GM21360 (cell line): ENCODE results near the gene PRKAG3.
"Not testable (repeated sequence)": the region's sequence is repeated elsewhere in the genome, so short reads cannot be mapped to it uniquely, and the experiment has no call there.

ENCODE experiments used
- ATAC-seq: cut with Tn5 transposase; IDR thresholded peaks from one replicate; pipeline ENCODE4 v1.9.1; 2021; ENCODE audit warnings: mild to moderate bottlenecking, moderate library complexity; ENCODE audit not compliant: unreplicated experiment

Gene PRKAG3

DNA sequence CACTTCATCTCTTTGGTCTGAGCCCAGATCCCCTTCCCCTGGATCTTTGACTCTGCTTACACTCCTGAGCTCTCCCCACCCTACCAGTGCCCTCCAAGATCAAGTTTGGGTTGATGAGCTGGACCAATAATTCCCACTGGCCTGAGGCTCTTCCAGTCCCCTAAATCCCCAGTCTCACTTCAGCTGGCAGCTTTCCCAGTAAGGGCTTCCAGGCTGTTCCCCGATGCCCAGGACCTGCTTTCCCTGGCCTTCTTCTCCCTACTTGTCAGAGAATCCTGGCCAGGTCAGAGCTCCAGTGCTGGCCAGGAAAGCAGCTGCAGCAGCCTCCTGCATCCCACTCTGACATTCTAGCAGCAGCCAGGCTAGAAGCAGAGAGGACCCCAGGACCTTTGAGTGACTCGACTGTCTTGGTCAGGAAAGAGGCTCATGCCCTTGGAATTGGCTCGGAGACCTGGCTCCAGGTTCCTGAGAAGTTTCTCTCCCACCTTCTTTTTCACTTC lies 31.5 kb upstream of the PRKAG3 start:
- ATAC-seq, result no peak

- no peak for ATAC-seq
Measured at GRCh38 chr2:218861645-218862318, 30.2 kb upstream of the PRKAG3 start.

DNA sequence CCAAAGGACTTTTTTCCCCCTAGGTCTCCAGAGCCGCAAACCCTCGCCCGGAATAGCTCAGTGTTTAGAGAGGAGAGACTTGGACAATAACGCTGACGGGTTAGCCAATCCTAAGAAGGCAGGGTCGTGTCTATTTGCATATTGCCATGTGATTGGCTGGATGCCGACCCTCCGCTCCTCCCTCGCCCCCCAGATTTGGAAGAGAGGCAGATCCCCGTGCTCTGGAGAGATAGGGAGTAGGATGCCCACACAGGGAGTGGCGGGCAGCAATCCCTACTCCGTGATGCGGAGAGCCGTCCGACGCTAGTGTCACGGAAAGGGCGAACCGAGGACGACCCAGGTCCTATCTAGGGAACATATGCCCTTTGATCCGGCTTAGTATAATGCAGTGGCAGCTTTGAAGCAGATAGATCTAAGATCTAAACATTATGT lies 29.4 kb upstream of the PRKAG3 start:
- ATAC-seq, result no peak

DNA sequence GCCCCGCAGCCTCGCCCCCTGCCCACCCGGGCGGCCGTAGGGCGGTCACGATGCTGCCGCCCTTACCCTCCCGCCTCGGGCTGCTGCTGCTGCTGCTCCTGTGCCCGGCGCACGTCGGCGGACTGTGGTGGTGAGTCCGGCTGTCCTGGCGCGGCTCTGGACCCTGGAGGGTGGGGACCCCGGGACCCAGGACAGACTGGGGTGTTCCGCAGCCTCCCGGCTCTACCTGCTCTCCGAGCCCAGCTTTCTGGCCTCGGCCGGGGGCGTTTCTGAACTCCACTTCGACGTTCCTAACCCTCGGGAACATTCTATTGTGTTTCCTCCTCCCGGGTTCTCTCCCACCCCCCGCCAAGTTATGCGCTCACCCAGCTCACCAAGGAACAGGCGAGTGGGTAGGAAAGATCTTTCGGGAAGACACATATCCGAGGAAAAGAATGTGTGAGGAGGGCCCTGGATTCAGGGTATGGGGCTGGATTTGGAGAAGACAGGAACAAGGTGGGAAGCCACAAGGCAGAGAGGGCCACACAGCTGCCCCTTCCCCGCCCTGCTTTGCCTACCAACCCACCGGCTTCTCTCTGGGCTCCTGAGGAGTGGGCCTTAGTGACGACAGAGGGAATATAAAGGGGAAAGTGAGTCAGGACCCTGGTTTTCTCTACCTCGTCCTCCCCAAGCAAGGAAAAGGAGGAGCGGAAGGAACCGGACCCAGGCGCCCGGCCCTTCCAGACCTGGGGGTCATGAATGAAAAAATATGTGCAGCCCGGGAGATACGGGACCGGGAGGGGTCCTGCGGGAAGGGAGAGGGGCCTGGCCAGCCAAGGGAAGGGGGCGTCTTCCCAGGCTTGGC lies 28.6 kb upstream of the PRKAG3 start:
- no peak for ATAC-seq

DNA sequence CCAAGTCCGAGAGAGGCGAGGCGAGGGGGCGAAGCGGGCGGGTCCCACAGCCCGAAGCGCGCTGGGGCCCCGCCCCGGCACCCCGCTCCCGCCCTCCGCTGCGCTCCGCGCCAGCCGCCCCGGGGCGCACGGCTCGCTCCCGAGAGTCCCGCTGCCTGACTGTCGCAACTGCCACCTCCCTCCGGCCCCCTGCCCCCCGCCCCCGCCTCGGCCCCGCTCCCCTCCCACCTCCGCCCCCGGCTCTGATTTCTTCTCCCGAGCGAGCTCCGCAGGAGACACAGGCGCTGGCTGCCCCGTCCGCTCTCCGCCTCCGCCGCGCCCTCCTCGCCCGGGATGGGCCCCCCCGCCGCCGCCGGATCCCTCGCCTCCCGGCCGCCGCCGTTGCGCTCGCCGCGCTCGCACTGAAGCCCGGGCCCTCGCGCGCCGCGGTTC lies 28.0 kb upstream of the PRKAG3 start, which contains the start of gene WNT6:
WNT6 (plus strand) TSS at position 250 of the 432 bp plus-strand sequence. CDS start 233 bp downstream, outside the sequence.
- no peak for ATAC-seq

DNA sequence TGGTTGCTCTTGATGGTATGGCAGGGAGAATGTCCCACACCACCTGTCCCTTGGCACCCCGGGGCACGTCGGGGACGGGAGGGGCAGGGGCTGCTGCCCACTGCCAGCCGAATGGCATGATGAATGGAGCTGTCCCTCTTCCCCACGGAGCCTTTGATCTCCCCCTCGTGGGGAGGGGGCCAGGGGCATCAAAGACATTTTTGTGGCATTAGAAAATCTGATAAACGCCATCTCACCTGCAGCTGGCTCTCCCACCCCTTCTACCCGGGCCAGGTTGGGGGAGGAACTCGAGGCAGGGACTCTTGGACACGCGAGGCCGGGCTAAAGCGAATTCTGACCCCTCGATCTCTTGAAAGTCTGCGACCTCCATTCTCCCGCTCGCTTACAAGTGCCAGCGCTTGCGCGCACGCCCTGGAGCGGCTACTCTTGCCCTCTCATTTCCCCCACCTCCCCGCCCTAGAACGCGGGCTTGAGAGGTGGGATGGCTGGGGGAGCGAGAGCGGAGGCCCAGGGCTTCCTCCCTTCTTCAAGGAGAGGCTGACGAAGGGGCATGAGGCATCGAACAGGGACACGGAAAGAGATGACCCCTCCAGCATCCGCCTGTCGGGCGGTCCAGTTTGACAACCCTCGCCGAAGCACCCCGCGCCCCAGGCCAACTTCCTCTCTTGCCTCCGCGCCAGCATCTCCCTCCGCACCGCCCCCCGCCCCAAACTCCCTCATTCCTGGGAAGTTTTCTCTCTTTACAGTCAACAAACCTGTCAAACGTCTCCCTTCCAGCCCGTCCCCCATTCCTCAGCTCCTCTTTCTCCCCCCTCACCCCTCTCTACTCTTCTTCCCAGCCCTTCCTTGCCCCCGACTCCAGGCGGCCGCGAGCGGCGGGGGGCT lies 27.3 kb upstream of the PRKAG3 start:
- no peak for ATAC-seq

GRCh38 chr2:218858138-218858445 lies 26.5 kb upstream of the PRKAG3 start:
- no peak for ATAC-seq

DNA sequence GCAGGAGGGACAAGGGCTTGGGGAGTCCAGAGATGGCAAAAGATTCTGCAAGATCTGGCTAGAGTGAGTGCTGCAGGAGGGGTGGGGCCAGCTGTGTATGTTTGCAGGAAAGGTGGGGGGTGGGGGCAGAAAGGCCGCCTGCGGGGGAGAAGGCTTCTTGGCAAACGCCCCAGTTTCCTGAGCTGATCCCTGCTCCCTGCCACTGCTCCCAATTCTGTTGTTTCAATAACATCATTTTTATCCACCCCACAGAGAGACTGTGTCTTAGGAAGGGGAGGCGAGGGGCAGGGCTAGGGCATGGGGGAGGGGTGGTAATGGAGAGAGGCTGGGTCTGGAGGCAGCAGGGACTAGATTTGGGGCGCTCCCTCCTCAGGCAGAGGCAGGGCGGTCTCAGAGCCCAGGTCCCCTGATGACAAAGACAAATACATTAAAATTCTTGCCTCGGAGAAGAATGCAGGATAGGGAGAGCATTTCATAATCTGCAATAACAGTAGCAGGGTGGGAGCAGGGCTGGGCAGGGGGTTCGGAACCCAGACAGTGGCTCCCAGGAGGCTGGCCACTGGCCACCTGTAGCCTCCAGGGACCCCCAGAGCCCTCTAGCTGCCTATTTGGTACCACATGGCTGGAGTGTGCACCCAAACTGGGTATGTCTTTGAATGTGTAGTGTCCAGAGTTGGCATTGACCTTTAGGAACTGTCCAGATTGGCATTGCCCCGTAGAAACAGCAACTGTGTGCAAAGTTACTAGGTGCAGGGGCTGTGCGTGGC lies 26.0 kb upstream of the PRKAG3 start:
- no peak for ATAC-seq

- no peak for ATAC-seq
Measured at GRCh38 chr2:218856896-218857243, 25.3 kb upstream of the PRKAG3 start.

- no peak for ATAC-seq
Measured at GRCh38 chr2:218856167-218856895, 24.7 kb upstream of the PRKAG3 start.

- ATAC-seq, result no peak
Measured at GRCh38 chr2:218855305-218856166, 23.9 kb upstream of the PRKAG3 start.

GRCh38 chr2:218854860-218855259 lies 23.3 kb upstream of the PRKAG3 start:
- ATAC-seq, result no peak

- ATAC-seq, result no peak
Measured at GRCh38 chr2:218853766-218854165, 22.2 kb upstream of the PRKAG3 start.

- no peak for ATAC-seq
Measured at GRCh38 chr2:218852911-218853667, 21.5 kb upstream of the PRKAG3 start.

- ATAC-seq, result no peak
Measured at GRCh38 chr2:218851286-218851685, 19.7 kb upstream of the PRKAG3 start.

DNA sequence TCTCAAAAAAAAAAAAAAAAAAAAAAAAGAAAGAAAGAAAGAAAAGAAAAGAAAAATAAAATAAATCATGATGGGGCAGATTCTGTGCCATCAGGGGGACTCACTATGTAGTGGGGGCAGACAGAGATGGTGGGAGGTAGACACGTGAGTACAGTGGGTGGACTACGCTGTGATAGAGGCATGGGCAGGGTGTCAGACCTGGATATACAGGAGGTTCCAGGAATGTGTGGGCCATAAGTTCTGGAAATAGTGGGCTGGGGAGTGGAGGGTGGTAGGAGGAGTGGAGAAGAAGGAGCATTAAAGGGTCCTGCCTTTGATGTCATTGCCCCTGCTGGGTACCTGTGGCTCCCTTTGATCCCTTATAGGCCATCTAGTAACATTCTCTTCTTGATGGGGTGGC lies 19.2 kb upstream of the PRKAG3 start:
- no peak for ATAC-seq

DNA sequence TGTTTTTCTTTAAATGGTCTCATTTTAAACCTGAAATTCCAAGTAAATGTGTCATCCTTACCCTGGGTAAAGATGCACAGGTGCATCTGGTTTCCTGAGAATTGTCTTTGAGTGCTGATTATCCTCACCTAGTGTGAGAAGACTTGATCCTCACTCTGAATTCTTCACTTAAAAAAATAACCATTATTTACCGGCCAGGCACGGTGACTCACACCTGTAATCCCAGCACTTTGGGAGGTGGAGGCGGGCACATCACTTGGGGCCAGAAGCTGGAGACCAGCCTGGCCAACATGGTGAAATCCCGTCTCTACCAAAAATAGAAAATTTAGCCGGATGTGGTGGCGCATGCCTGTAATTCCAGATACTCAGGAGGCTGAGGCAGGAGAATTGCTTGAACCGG lies 18.1 kb upstream of the PRKAG3 start:
- no peak for ATAC-seq

GRCh38 chr2:218846963-218847362 lies 15.4 kb upstream of the PRKAG3 start:
- not testable (repeated sequence) for ATAC-seq
